Activated naive CD8-positive, alpha-beta T cell treated with anti-CD3 and anti-CD28 coated beads, Interleukin-2, amount 10 ng/mL, durations not matched to agents 7 days and 5 days (primary cell): Measurements from ENCODE around the gene CCDC158. TPM values are rescaled to one million over a fixed set of nuclear protein-coding genes. Genes with fewer than 3 reads are reported as not detected.

Source experiments
- ATAC-seq: fragments of 150-1000 bp; cut with Tn5 transposase; one replicate; pipeline ENCODE4 v1.10.0; 2021; ENCODE audit warnings: low read depth, moderate library complexity
- POLR2A ChIA-PET: fragments of 350-600 bp; sonication (Branson Sonifier 250); formaldehyde crosslinking; loops from one replicate; lab custom pipeline; 2021; ENCODE audit warnings: antibody characterized with exemption; lab: Charles Lee
- DNase-seq: peaks from one replicate; pipeline ENCODE4 v3.0.0; 2021
- H3K27ac Mint-ChIP-seq: one replicate; pipeline ENCODE4 v1.8.0; 2022; ENCODE audit warnings: mild to moderate bottlenecking, mixed read lengths
- H3K27me3 Mint-ChIP-seq: one replicate; pipeline ENCODE4 v1.8.0; 2022; ENCODE audit warnings: mild to moderate bottlenecking, moderate library complexity, mixed read lengths
- H3K36me3 Mint-ChIP-seq: one replicate; pipeline ENCODE4 v1.8.0; 2021; ENCODE audit warnings: mild to moderate bottlenecking, mixed read lengths
- H3K4me1 Mint-ChIP-seq: one replicate; pipeline ENCODE4 v1.8.0; 2021; ENCODE audit warnings: mixed read lengths
- H3K4me3 Mint-ChIP-seq: one replicate; pipeline ENCODE4 v1.8.0; 2022; ENCODE audit warnings: mild to moderate bottlenecking, moderate library complexity, mixed read lengths
- H3K9me3 Mint-ChIP-seq: one replicate; pipeline ENCODE4 v1.8.0; 2021; ENCODE audit warnings: mixed read lengths
- total RNA-seq, 2 experiments: library from RNA; stranded (reverse); gene quantifications; one replicate each; pipeline ENCODE4 v1.2.3, GENCODE V29; 2021

CCDC158 gene
- total RNA-seq, 2 experiments from 2014 or later, result not detected

- Mint-ChIP-seq H3K27me3 (peaks cover 14% of the 10 kb centered on the region), H3K9me3 (no peaks in the 10 kb centered on the region), H3K27ac (no peak overlapping the region), H3K4me1 (no peaks in the 10 kb centered on the region), H3K36me3 (no peaks in the 10 kb centered on the region), H3K4me3 (no peak overlapping the region)
- DNase-seq (no peak), ATAC-seq (no peak)
- POLR2A ChIA-PET, result no interaction called here
Measured at GRCh38 chr4:76271248-76271647, 149.7 kb downstream of the CCDC158 start.

- no peak overlapping the region for H3K27ac Mint-ChIP-seq
- H3K9me3 Mint-ChIP-seq, result no peaks in the 10 kb centered on the region
- DNase-seq (no peak), ATAC-seq (no peak)
- POLR2A ChIA-PET, result no interaction called here
- H3K36me3 Mint-ChIP-seq, result no peaks in the 10 kb centered on the region
- H3K4me1 Mint-ChIP-seq, result no peaks in the 10 kb centered on the region
- peaks cover 9% of the 10 kb centered on the region for H3K27me3 Mint-ChIP-seq
- H3K4me3 Mint-ChIP-seq, result no peak overlapping the region
Measured at GRCh38 chr4:76270244-76271175, 150.4 kb downstream of the CCDC158 start.

GRCh38 chr4:76267811-76268210 lies 153.1 kb downstream of the CCDC158 start:
- DNase-seq (no peak), ATAC-seq (no peak)
- Mint-ChIP-seq H3K9me3 (no peaks in the 10 kb centered on the region), H3K4me1 (no peaks in the 10 kb centered on the region), H3K27me3 (no peaks in the 10 kb centered on the region), H3K4me3 (no peak overlapping the region), H3K27ac (no peak overlapping the region), H3K36me3 (no peaks in the 10 kb centered on the region)
- POLR2A ChIA-PET, result no interaction called here

GRCh38 chr4:76266627-76267026 lies 154.3 kb downstream of the CCDC158 start:
- no peaks in the 10 kb centered on the region for H3K36me3 Mint-ChIP-seq
- no peak for DNase-seq
- no peaks in the 10 kb centered on the region for H3K9me3 Mint-ChIP-seq
- no peaks in the 10 kb centered on the region for H3K4me1 Mint-ChIP-seq
- H3K27me3 Mint-ChIP-seq, result peaks cover 2% of the 10 kb centered on the region
- POLR2A ChIA-PET, result no interaction called here
- ATAC-seq, result no peak
- H3K27ac Mint-ChIP-seq, result no peak overlapping the region
- H3K4me3 Mint-ChIP-seq, result no peak overlapping the region

- Mint-ChIP-seq H3K27ac (no peak overlapping the region), H3K36me3 (no peaks in the 10 kb centered on the region), H3K27me3 (peaks cover 3% of the 10 kb centered on the region), H3K4me3 (no peak overlapping the region), H3K9me3 (no peaks in the 10 kb centered on the region), H3K4me1 (no peaks in the 10 kb centered on the region)
- POLR2A ChIA-PET, result no interaction called here
- DNase-seq (no peak), ATAC-seq (no peak)
Measured at GRCh38 chr4:76265631-76266218, 155.2 kb downstream of the CCDC158 start.

Other genes with a start within 250 kb of the CCDC158 start
- 10 to 100 TPM; 16.3 to 18.4 TPM for gene SCARB2, start 207.3 kb downstream of the CCDC158 start, total RNA-seq
- under 1 TPM in 1 of 2 experiments, not detected in 1; 0.78 TPM for gene FAM47E, start 169.4 kb downstream of the CCDC158 start, total RNA-seq
- under 1 TPM; 0.44 to 0.68 TPM for gene STBD1, start 114.4 kb downstream of the CCDC158 start, total RNA-seq
- not detected for gene SHROOM3, start 14.1 kb upstream of the CCDC158 start, total RNA-seq